HG03469 (cell line): ENCODE results near the gene COL19A1.
"Not testable (repeated sequence)": the region's sequence is repeated elsewhere in the genome, so short reads cannot be mapped to it uniquely, and the experiment has no call there.

Source experiments
- ATAC-seq: cut with Tn5 transposase; IDR thresholded peaks from one replicate; pipeline ENCODE4 v1.9.1; 2021; ENCODE audit warnings: mild to moderate bottlenecking, moderate library complexity, moderate number of reproducible peaks; ENCODE audit not compliant: unreplicated experiment

Gene COL19A1

GRCh38 chr6:69866351-69866769 lies at the start of gene COL19A1:
Gene COL19A1, plus strand, starts transcription at chr6:69866556. Its CDS starts 13,012 bp downstream, at chr6:69879568.
- peak; percentile 37 for ATAC-seq

- no peak for ATAC-seq
Measured at GRCh38 chr6:69816569-69816968, 49.8 kb upstream of the COL19A1 start.

GRCh38 chr6:69817358-69817757 lies 49.0 kb upstream of the COL19A1 start:
- no peak for ATAC-seq

- no peak for ATAC-seq
Measured at GRCh38 chr6:69818223-69818930, 48.0 kb upstream of the COL19A1 start.

GRCh38 chr6:69819138-69819537 lies 47.2 kb upstream of the COL19A1 start:
- no peak for ATAC-seq

GRCh38 chr6:69820018-69820417 lies 46.3 kb upstream of the COL19A1 start:
- ATAC-seq, result no peak

- ATAC-seq, result no peak
Measured at GRCh38 chr6:69820438-69820837, 45.9 kb upstream of the COL19A1 start.

- not testable (repeated sequence) for ATAC-seq
Measured at GRCh38 chr6:69824355-69824754, 42.0 kb upstream of the COL19A1 start.

- no peak for ATAC-seq
Measured at GRCh38 chr6:69825904-69826303, 40.5 kb upstream of the COL19A1 start.

GRCh38 chr6:69827276-69827893 lies 39.0 kb upstream of the COL19A1 start:
- ATAC-seq, result no peak

GRCh38 chr6:69832558-69832957 lies 33.8 kb upstream of the COL19A1 start:
- ATAC-seq, result no peak

- ATAC-seq, result peak; percentile 63
Measured at GRCh38 chr6:69835414-69836179, 30.8 kb upstream of the COL19A1 start.

- ATAC-seq, result no peak
Measured at GRCh38 chr6:69841862-69842261, 24.5 kb upstream of the COL19A1 start.

- no peak for ATAC-seq
Measured at GRCh38 chr6:69843189-69843588, 23.2 kb upstream of the COL19A1 start.

GRCh38 chr6:69846312-69846711 lies 20.0 kb upstream of the COL19A1 start:
- ATAC-seq, result no peak

- ATAC-seq, result no peak
Measured at GRCh38 chr6:69846770-69847491, 19.4 kb upstream of the COL19A1 start.

- no peak for ATAC-seq
Measured at GRCh38 chr6:69847492-69847788, 18.9 kb upstream of the COL19A1 start.

- ATAC-seq, result no peak
Measured at GRCh38 chr6:69848552-69848951, 17.8 kb upstream of the COL19A1 start.

GRCh38 chr6:69852706-69853105 lies 13.7 kb upstream of the COL19A1 start:
- no peak for ATAC-seq

- ATAC-seq, result no peak
Measured at GRCh38 chr6:69861986-69862385, 4.4 kb upstream of the COL19A1 start.

GRCh38 chr6:69863766-69864165 lies 2.6 kb upstream of the COL19A1 start:
- ATAC-seq, result no peak
